Activated CD4-positive, alpha-beta memory T cell treated with anti-CD3 and anti-CD28 coated beads for 36 hours (primary cell): ENCODE measurements around the gene NDUFB10. TPM values are rescaled to one million over a fixed set of nuclear protein-coding genes. Genes with fewer than 3 reads are reported as not detected.

Source experiments
- CTCF ChIA-PET: fragments of 350-600 bp; sonication (Branson Sonifier 250); formaldehyde crosslinking; loops from one replicate; lab custom pipeline; 2021; ENCODE audit warnings: antibody characterized with exemption, inconsistent platforms; lab: Charles Lee
- POLR2A ChIA-PET: fragments of 350-600 bp; sonication (Branson Sonifier 250); formaldehyde crosslinking; loops from one replicate; lab custom pipeline; 2021; ENCODE audit warnings: antibody characterized with exemption; lab: Charles Lee
- DNase-seq: peaks from one replicate; pipeline ENCODE4 v3.0.0-alpha.2; 2020
- H3K27ac Mint-ChIP-seq: one replicate; pipeline ENCODE4 v1.8.0; 2021; ENCODE audit warnings: mixed read lengths
- H3K27me3 Mint-ChIP-seq: one replicate; pipeline ENCODE4 v1.8.0; 2021; ENCODE audit warnings: mixed read lengths
- H3K36me3 Mint-ChIP-seq: one replicate; pipeline ENCODE4 v1.8.0; 2021; ENCODE audit warnings: mixed read lengths
- H3K4me1 Mint-ChIP-seq: one replicate; pipeline ENCODE4 v1.8.0; 2021; ENCODE audit warnings: low read depth, mixed read lengths
- H3K4me3 Mint-ChIP-seq: one replicate; pipeline ENCODE4 v1.8.0; 2021; ENCODE audit warnings: mild to moderate bottlenecking, mixed read lengths
- H3K9me3 Mint-ChIP-seq: one replicate; pipeline ENCODE4 v1.8.0; 2021; ENCODE audit warnings: mixed read lengths
- intact Hi-C: fragments of 100-400 bp; cut with micrococcal nuclease; formaldehyde crosslinking; loops from one replicate; pipeline ENCODE4 v1.15.1; 2023
- total RNA-seq, 2 experiments: library from RNA; stranded (reverse); gene quantifications; one replicate each; pipeline ENCODE4 v1.2.3, GENCODE V29; 2021

The NDUFB10 gene
- total RNA-seq, 2 experiments from 2014 or later, result 122 to 125 TPM

GRCh38 chr16:1982991-1983543, 23.7 kb downstream of the NDUFB10 start:
- Mint-ChIP-seq H3K27ac (no peak overlapping the region), H3K27me3 (peaks cover 26% of the 10 kb centered on the region), H3K4me3 (peak overlapping the region; percentile 81), H3K4me1 (peaks cover 15% of the 10 kb centered on the region), H3K36me3 (peaks cover 10% of the 10 kb centered on the region), H3K9me3 (no peaks in the 10 kb centered on the region)
- intact Hi-C loops, result no loop called here
- DNase-seq, result no peak
- ChIA-PET CTCF (interaction anchor here (0.8 to 2.0 kb wide), 2 partner anchors 21 to 157 kb away, joined by 6 to 13 read pairs; no protein-coding TSS in a partner anchor), POLR2A (interaction anchor here (0.7 to 3.6 kb wide), 6 partner anchors 8 to 156 kb away, joined by 3 to 22 read pairs (median 6); partner anchors contain the start of genes RPS2 and TBL3)

- Mint-ChIP-seq H3K36me3 (peaks cover 7% of the 10 kb centered on the region), H3K4me1 (peaks cover 15% of the 10 kb centered on the region), H3K4me3 (peak within 1 kb of the TSS; percentile 81), H3K9me3 (no peaks in the 10 kb centered on the region), H3K27me3 (peaks cover 28% of the 10 kb centered on the region), H3K27ac (peak within 1 kb of the TSS; percentile 58)
- DNase-seq, result peak; percentile 88
- POLR2A ChIA-PET, result interaction anchor here (1.9 to 3.6 kb wide), 3 partner anchors 12 to 23 kb away, joined by 8 to 22 read pairs (median 15); partner anchors contain the start of genes RPS2 and TBL3
- intact Hi-C loops, result loop anchor here (1.0 kb wide), 1 partner anchor 9 kb away; no protein-coding TSS in a partner anchor
- CTCF ChIA-PET, result interaction anchor here (0.6 to 2.4 kb wide), 4 partner anchors 19 to 25 kb away, joined by 3 to 15 read pairs (median 8); partner anchors contain the start of gene RPS2
Measured at GRCh38 chr16:1983544-1984346, 24.4 kb downstream of the NDUFB10 start, which contains the start of gene GFER. Gene GFER (plus strand): TSS chr16:1984193. CDS start chr16:1984219, 26 bp downstream.

- peaks cover 4% of the 10 kb centered on the region for H3K36me3 Mint-ChIP-seq
- peaks cover 15% of the 10 kb centered on the region for H3K4me1 Mint-ChIP-seq
- DNase-seq, result no peak
- POLR2A ChIA-PET, result interaction anchor here (1.6 to 3.6 kb wide), 3 partner anchors 20 to 23 kb away, joined by 5 to 22 read pairs (median 8); partner anchors contain the start of gene RPS2
- H3K27ac Mint-ChIP-seq, result peak overlapping the region; percentile 58
- CTCF ChIA-PET, result interaction anchor here (0.6 to 2.4 kb wide), 3 partner anchors 19 to 24 kb away, joined by 3 to 15 read pairs (median 3); partner anchors contain the start of gene RPS2
- intact Hi-C loops, result loop anchor here (1.0 kb wide), 1 partner anchor 8 kb away; no protein-coding TSS in a partner anchor
- H3K9me3 Mint-ChIP-seq, result no peaks in the 10 kb centered on the region
- peaks cover 36% of the 10 kb centered on the region for H3K27me3 Mint-ChIP-seq
- peak overlapping the region; percentile 81 for H3K4me3 Mint-ChIP-seq
Measured at GRCh38 chr16:1984347-1985225, 25.2 kb downstream of the NDUFB10 start.

- Mint-ChIP-seq H3K36me3 (peaks cover 4% of the 10 kb centered on the region), H3K4me3 (peak overlapping the region; percentile 81), H3K27me3 (peaks cover 33% of the 10 kb centered on the region), H3K4me1 (peaks cover 15% of the 10 kb centered on the region), H3K27ac (no peak overlapping the region), H3K9me3 (no peaks in the 10 kb centered on the region)
- intact Hi-C loops, result no loop called here
- ChIA-PET POLR2A (interaction anchor here (1.6 to 3.6 kb wide), 3 partner anchors 20 to 25 kb away, joined by 5 to 22 read pairs (median 8); partner anchors contain the start of gene RPS2), CTCF (interaction anchor here (2.4 kb wide), 1 partner anchor 18 kb away, joined by 15 read pairs; no protein-coding TSS in a partner anchor)
- DNase-seq, result no peak
Measured at GRCh38 chr16:1985466-1986150, 26.3 kb downstream of the NDUFB10 start.

GRCh38 chr16:1987198-1987597, 27.9 kb downstream of the NDUFB10 start:
- peaks cover 26% of the 10 kb centered on the region for H3K4me1 Mint-ChIP-seq
- POLR2A ChIA-PET, result interaction anchor here (1.9 kb wide), 1 partner anchor 16 kb away, joined by 8 read pairs; the partner anchor contains the start of gene TBL3
- H3K36me3 Mint-ChIP-seq, result peaks cover 4% of the 10 kb centered on the region

GRCh38 chr16:1989209-1990100, 30.1 kb downstream of the NDUFB10 start, which contains the start of gene SYNGR3:
Gene SYNGR3 (plus strand): TSS chr16:1989970. CDS start chr16:1990103, 133 bp downstream.
- H3K4me3 Mint-ChIP-seq, result peak within 1 kb of the TSS; percentile 71
- H3K36me3 Mint-ChIP-seq, result peaks cover 4% of the 10 kb centered on the region
- POLR2A ChIA-PET, result interaction anchor here (0.8 kb wide), 1 partner anchor 14 kb away, joined by 3 read pairs; no protein-coding TSS in a partner anchor
- no peaks in the 10 kb centered on the region for H3K9me3 Mint-ChIP-seq
- no peak for DNase-seq
- H3K27ac Mint-ChIP-seq, result no peak within 1 kb of the TSS
- H3K4me1 Mint-ChIP-seq, result peaks cover 33% of the 10 kb centered on the region
- peaks cover 12% of the 10 kb centered on the region for H3K27me3 Mint-ChIP-seq
- CTCF ChIA-PET, result interaction anchor here (1.0 to 2.8 kb wide), 3 partner anchors 9 to 15 kb away, joined by 3 to 18 read pairs (median 12); no protein-coding TSS in a partner anchor
- intact Hi-C loops, result no loop called here

More at GRCh38 chr16:1987198-1987597, 27.9 kb downstream of the NDUFB10 start:
- CTCF ChIA-PET, result interaction anchor here (1.3 to 2.7 kb wide), 2 partner anchors 9 to 17 kb away, joined by 3 to 12 read pairs; no protein-coding TSS in a partner anchor
- H3K4me3 Mint-ChIP-seq, result no peak overlapping the region
- H3K27ac Mint-ChIP-seq, result no peak overlapping the region
- no peaks in the 10 kb centered on the region for H3K9me3 Mint-ChIP-seq
- intact Hi-C loops, result no loop called here
- H3K27me3 Mint-ChIP-seq, result peaks cover 23% of the 10 kb centered on the region
- no peak for DNase-seq

GRCh38 chr16:1990101-1990350, 30.7 kb downstream of the NDUFB10 start:
- no peaks in the 10 kb centered on the region for H3K9me3 Mint-ChIP-seq

GRCh38 chr16:1990351-1991134, 31.2 kb downstream of the NDUFB10 start:
- H3K4me1 Mint-ChIP-seq, result peaks cover 22% of the 10 kb centered on the region

More at GRCh38 chr16:1990101-1990350, 30.7 kb downstream of the NDUFB10 start:
- CTCF ChIA-PET, result interaction anchor here (1.0 to 2.8 kb wide), 2 partner anchors 8 to 14 kb away, joined by 3 to 18 read pairs; no protein-coding TSS in a partner anchor
- Mint-ChIP-seq H3K36me3 (peaks cover 4% of the 10 kb centered on the region), H3K4me3 (no peak overlapping the region), H3K4me1 (peaks cover 27% of the 10 kb centered on the region), H3K27me3 (peaks cover 12% of the 10 kb centered on the region), H3K27ac (no peak overlapping the region)
- POLR2A ChIA-PET, result interaction anchor here (0.8 to 2.8 kb wide), 3 partner anchors 13 to 25 kb away, joined by 3 to 25 read pairs (median 10); partner anchors contain the start of genes RPS2 and TBL3
- no peak for DNase-seq
- intact Hi-C loops, result no loop called here

GRCh38 chr16:1991135-1991551, 31.8 kb downstream of the NDUFB10 start:
- Mint-ChIP-seq H3K27ac (peak overlapping the region; percentile 49), H3K4me1 (peaks cover 23% of the 10 kb centered on the region), H3K9me3 (no peaks in the 10 kb centered on the region), H3K27me3 (peaks cover 12% of the 10 kb centered on the region), H3K4me3 (peak overlapping the region; percentile 71), H3K36me3 (peaks cover 4% of the 10 kb centered on the region)
- intact Hi-C loops, result no loop called here
- DNase-seq, result peak; percentile 76
- POLR2A ChIA-PET, result interaction anchor here (1.1 to 2.8 kb wide), 6 partner anchors 9 to 164 kb away, joined by 3 to 25 read pairs (median 6); partner anchors contain the start of genes NOXO1, RPS2, TBL3 and TRAF7
- CTCF ChIA-PET, result interaction anchor here (0.9 to 2.8 kb wide), 3 partner anchors 7 to 26 kb away, joined by 3 to 18 read pairs (median 3); partner anchors contain the start of gene RPS2

More at GRCh38 chr16:1990351-1991134, 31.2 kb downstream of the NDUFB10 start:
- Mint-ChIP-seq H3K4me3 (peak overlapping the region; percentile 71), H3K27ac (peak overlapping the region; percentile 49), H3K9me3 (no peaks in the 10 kb centered on the region), H3K36me3 (peaks cover 4% of the 10 kb centered on the region), H3K27me3 (peaks cover 12% of the 10 kb centered on the region)
- DNase-seq, result peak; percentile 67
- POLR2A ChIA-PET, result interaction anchor here (1.1 to 2.8 kb wide), 6 partner anchors 8 to 165 kb away, joined by 3 to 25 read pairs (median 6); partner anchors contain the start of genes NOXO1, RPS2, TBL3 and TRAF7
- CTCF ChIA-PET, result interaction anchor here (0.9 to 2.8 kb wide), 3 partner anchors 8 to 26 kb away, joined by 3 to 18 read pairs (median 3); partner anchors contain the start of gene RPS2
- intact Hi-C loops, result no loop called here
